ENCODE results near the gene PLEKHA6. TPM values are rescaled to one million over a fixed set of nuclear protein-coding genes. Genes with fewer than 3 reads are reported as not detected.

PLEKHA6 gene
- total RNA-seq, 1 experiment from 2014 or later, result 2.1 TPM

GRCh38 chr1:204178487-204179281 lies 181.0 kb downstream of the PLEKHA6 start:
- Histone ChIP-seq H3K18ac (ENCODE audit: insufficient read length, low read depth, low read length) (no peak overlapping the region), H4K20me1 (ENCODE audit: control insufficient read depth, insufficient read depth, insufficient read length) (no peaks in the 10 kb centered on the region), H2AK5ac (ENCODE audit: insufficient read length, low read length) (no peak overlapping the region), H4K5ac (ENCODE audit: insufficient read length, low read depth, low read length) (no peak overlapping the region), H2BK5ac (ENCODE audit: insufficient read length, low read length) (no peak overlapping the region), H3K23me2 (ENCODE audit: insufficient read length, low read depth, low read length, poor library complexity, severe bottlenecking) (no peaks in the 10 kb centered on the region), H3K79me1 (ENCODE audit: insufficient read depth, low read depth, low read length, poor library complexity, severe bottlenecking) (no peaks in the 10 kb centered on the region), H3K23ac (ENCODE audit: insufficient read length, low read depth, low read length) (no peak overlapping the region), H3K14ac (ENCODE audit: insufficient read depth, low read length) (no peak overlapping the region; the same call in 1 of the 2 replicates), H3K4me1 (ENCODE audit: insufficient read depth, low read length) (no peaks in the 10 kb centered on the region), H3K9ac (ENCODE audit: extremely low read depth, insufficient read length, low read length) (no peak overlapping the region), H3K4ac (ENCODE audit: low read depth, low read length) (no peak overlapping the region), H4K91ac (ENCODE audit: insufficient read length, low read depth, low read length) (no peak overlapping the region), H3T11ph (ENCODE audit: low read length) (no peak overlapping the region), H2BK20ac (ENCODE audit: low read depth, low read length, poor library complexity, severe bottlenecking) (no peak overlapping the region), H4K8ac (replicated peaks; ENCODE audit: insufficient read length, low read depth, low read length) (no peak overlapping the region), H2BK15ac (ENCODE audit: low read depth, low read length) (no peak overlapping the region), H3K79me2 (ENCODE audit: insufficient read depth, low read length) (no peaks in the 10 kb centered on the region), H3K56ac (ENCODE audit: insufficient read length, low read depth, low read length) (no peak overlapping the region), H3K4me2 (ENCODE audit: insufficient read depth, insufficient read length, low read length) (no peak overlapping the region), H3K9me3 (ENCODE audit: control insufficient read depth, low read depth, low read length) (no peaks in the 10 kb centered on the region), H3K27me3 (ENCODE audit: insufficient read depth, low read length) (no peaks in the 10 kb centered on the region), H2AFZ (ENCODE audit: low read length) (no peak overlapping the region), H2BK12ac (ENCODE audit: insufficient read length, low read depth, low read length) (no peak overlapping the region), H2BK120ac (ENCODE audit: low read depth, low read length, poor library complexity, severe bottlenecking) (no peak overlapping the region), H3K27ac (ENCODE audit: insufficient read length, low read depth, low read length) (no peak overlapping the region)
- no CpG with 5 or more reads among the region's 7 CpGs for WGBS (ENCODE audit: extremely low coverage, insufficient read length, low lambda C conversion rate)
- H3K27ac Mint-ChIP-seq, result peak overlapping the region in 1 of 3 experiments; percentile 20; a peak in 1 of 7 replicates
- H3K4me3 Mint-ChIP-seq, result no peak overlapping the region
- TF ChIP-seq CTCF (conservative IDR thresholded peaks at IDR 0.05), result no peak
- peaks cover 4 to 19% of the 10 kb centered on the region in 2 experiments; a peak in 3 of 5 replicates for H3K9me3 Mint-ChIP-seq
- H3K36me3 Mint-ChIP-seq (ENCODE audit: insufficient read depth in 1 of 3, low read depth in 3 of 3), result peaks cover 0 to 4% (median 0%) of the 10 kb centered on the region in 3 experiments; a peak in 2 of 7 replicates
- no peaks in the 10 kb centered on the region for H3K4me1 Mint-ChIP-seq
- H3K27me3 Mint-ChIP-seq (ENCODE audit: low read depth), result peaks cover 36% of the 10 kb centered on the region
- no peak for DNase-seq
